GOT3 (cell line): ENCODE results near the gene PACRGL.
"Not testable (repeated sequence)": the region's sequence is repeated elsewhere in the genome, so short reads cannot be mapped to it uniquely, and the experiment has no call there.

Source experiments
- DNase-seq: peaks from one replicate; lab custom pipeline; 2025; ENCODE audit warnings: mixed read lengths; lab: John Stamatoyannopoulos, UW

PACRGL gene

GRCh38 chr4:20723463-20723862, 23.2 kb downstream of the PACRGL start:
- DNase-seq = no peak

GRCh38 chr4:20724915-20725314, 24.7 kb downstream of the PACRGL start:
- no peak for DNase-seq

GRCh38 chr4:20735931-20736330, 35.7 kb downstream of the PACRGL start:
- DNase-seq = no peak

GRCh38 chr4:20746000-20746399, 45.7 kb downstream of the PACRGL start:
- DNase-seq = not testable (repeated sequence)

- DNase-seq = no peak
Measured at GRCh38 chr4:20752641-20753040, 52.4 kb downstream of the PACRGL start.

GRCh38 chr4:20754036-20754435, 53.8 kb downstream of the PACRGL start:
- DNase-seq = no peak

GRCh38 chr4:20760053-20760452, 59.8 kb downstream of the PACRGL start:
- DNase-seq = no peak

GRCh38 chr4:20761382-20761781, 61.1 kb downstream of the PACRGL start:
- DNase-seq = no peak

GRCh38 chr4:20761826-20762225, 61.6 kb downstream of the PACRGL start:
- no peak for DNase-seq

- no peak for DNase-seq
Measured at GRCh38 chr4:20764366-20764992, 64.2 kb downstream of the PACRGL start.

GRCh38 chr4:20773144-20773997, 73.1 kb downstream of the PACRGL start:
- DNase-seq = no peak

- DNase-seq = no peak
Measured at GRCh38 chr4:20778896-20779295, 78.6 kb downstream of the PACRGL start.

GRCh38 chr4:20783134-20783533, 82.9 kb downstream of the PACRGL start:
- DNase-seq = not testable (repeated sequence)

GRCh38 chr4:20787940-20788665, 87.8 kb downstream of the PACRGL start:
- no peak for DNase-seq
